CD4-positive, CD25-positive, alpha-beta regulatory T cell (primary cell): ENCODE data around the gene ZBTB40. TPM values are rescaled to one million over a fixed set of nuclear protein-coding genes. Genes with fewer than 3 reads are reported as not detected.
A peak's percentile ranks its signal among the peaks of the same experiment; 100 is the strongest.

Experiments used
- ATAC-seq, 2 donors: fragments of 150-1000 bp; cut with Tn5 transposase; one replicate each; pipeline ENCODE4 v1.10.0; 2021; ENCODE audit warnings: low read depth in 2 of 2, moderate number of reproducible peaks in 2 of 2, moderate library complexity in 1 of 2
- DNase-seq, 3 donors: peaks; one replicate each; pipeline versions ENCODE4 v3.0.0 to v3.0.0-alpha.2; 2012 to 2022; ENCODE audit warnings: mixed read lengths in 1 of 3
- H3K27ac ChIP-seq: one replicate; pipeline ENCODE4 v1.7.0; 2013; ENCODE audit warnings: mild to moderate bottlenecking, low read length; ENCODE audit not compliant: insufficient read depth, poor library complexity, severe bottlenecking
- H3K27me3 ChIP-seq: one replicate; pipeline ENCODE4 v1.7.0; 2013; ENCODE audit warnings: low read length; ENCODE audit not compliant: control insufficient read depth, insufficient read depth
- H3K36me3 ChIP-seq: one replicate; pipeline ENCODE4 v1.7.0; 2013; ENCODE audit warnings: mild to moderate bottlenecking, low read length, moderate library complexity; ENCODE audit not compliant: control insufficient read depth, insufficient read depth
- H3K4me1 ChIP-seq: 2 replicates; pipeline ENCODE4 v1.7.0; 2013; ENCODE audit warnings: mild to moderate bottlenecking, low read length; ENCODE audit not compliant: insufficient read depth, control insufficient read depth, poor library complexity, severe bottlenecking
- H3K4me3 ChIP-seq: one replicate; pipeline ENCODE4 v1.7.0; 2013; ENCODE audit warnings: low read depth, mild to moderate bottlenecking, low read length, moderate library complexity
- H3K9me3 ChIP-seq, 2 experiments: 1 replicate in 1 of 2; 2 replicates in 1 of 2; pipeline ENCODE4 v1.7.0; 2013; ENCODE audit warnings: low read length in 2 of 2, mild to moderate bottlenecking in 1 of 2, moderate library complexity in 1 of 2; ENCODE audit not compliant: control insufficient read depth in 2 of 2
- H3K27ac Mint-ChIP-seq, 3 donors: one replicate each; pipeline ENCODE4 v1.8.0; 2020 to 2022; ENCODE audit warnings: mild to moderate bottlenecking in 3 of 3, mixed read lengths in 3 of 3, moderate library complexity in 2 of 3
- H3K27me3 Mint-ChIP-seq: one replicate; pipeline ENCODE4 v1.8.0; 2022; ENCODE audit warnings: mild to moderate bottlenecking, mixed read lengths
- H3K36me3 Mint-ChIP-seq: one replicate; pipeline ENCODE4 v1.8.0; 2020; ENCODE audit warnings: mixed read lengths
- H3K4me1 Mint-ChIP-seq, 4 donors: one replicate each; pipeline ENCODE4 v1.8.0; 2020 to 2022; ENCODE audit warnings: mixed read lengths in 4 of 4, mild to moderate bottlenecking in 1 of 4
- H3K4me3 Mint-ChIP-seq, 4 donors: one replicate each; pipeline ENCODE4 v1.8.0; 2020 to 2022; ENCODE audit warnings: mild to moderate bottlenecking in 4 of 4, mixed read lengths in 4 of 4, moderate library complexity in 3 of 4
- H3K9me3 Mint-ChIP-seq, 7 donors: one replicate each; pipeline ENCODE4 v1.8.0; 2020 to 2022; ENCODE audit warnings: mixed read lengths in 7 of 7, mild to moderate bottlenecking in 3 of 7, moderate library complexity in 2 of 7
- polyA plus RNA-seq, 4 donors: library from polyadenylated mRNA; unstranded; fragments of 300-500 nt; fragmentation: Illumina TruSeq; gene quantifications; one replicate each; pipeline ENCODE4 v1.2.3, GENCODE V29; 2021
- total RNA-seq: library from RNA; stranded (reverse); gene quantifications from one replicate; pipeline ENCODE4 v1.2.3, GENCODE V29; 2022

The ZBTB40 gene
- total and polyA plus RNA-seq, 5 donors from 2014 or later: 2.9 to 45.4 (median 3.8) TPM

DNA sequence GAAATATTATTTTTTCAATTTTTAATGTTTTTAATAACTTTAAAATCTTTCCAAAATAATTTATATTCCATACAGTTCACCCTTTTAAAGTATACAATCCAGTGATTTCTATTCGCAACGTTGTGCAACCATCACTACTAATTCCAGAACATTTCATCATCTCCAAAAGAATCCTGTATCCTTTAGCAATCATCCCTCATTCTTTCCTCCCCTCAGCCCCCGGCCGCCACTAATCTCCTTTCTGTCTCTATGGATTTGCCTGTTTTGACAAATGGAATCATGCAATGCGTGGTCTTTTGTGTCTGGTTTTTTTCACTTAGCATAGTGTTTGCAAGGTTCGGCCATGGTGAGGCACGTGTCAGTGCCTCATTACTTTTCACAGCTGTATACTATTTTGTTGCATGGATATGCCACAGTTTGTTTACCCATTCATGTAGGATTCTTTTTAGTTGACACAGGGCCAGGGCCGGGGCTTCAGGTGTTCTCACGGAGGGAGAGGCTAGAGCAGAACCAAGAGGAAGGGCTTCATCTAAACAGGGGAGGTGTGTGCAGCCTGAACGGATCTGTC lies 40.6 kb upstream of the ZBTB40 start:
- Histone ChIP-seq H3K36me3 (no peaks in the 10 kb centered on the region), H3K27ac (no peak overlapping the region), H3K9me3 (no peaks in the 10 kb centered on the region), H3K27me3 (no peaks in the 10 kb centered on the region), H3K4me1 (no peaks in the 10 kb centered on the region), H3K4me3 (no peak overlapping the region)
- Mint-ChIP-seq H3K36me3 (no peaks in the 10 kb centered on the region), H3K4me3 (no peak overlapping the region), H3K27ac (no peak overlapping the region), H3K4me1 (no peaks in the 10 kb centered on the region), H3K9me3 (peaks cover 0 to 4% (median 0%) of the 10 kb centered on the region in 7 donors), H3K27me3 (no peaks in the 10 kb centered on the region)
- ATAC-seq (no peak), DNase-seq (no peak)

DNA sequence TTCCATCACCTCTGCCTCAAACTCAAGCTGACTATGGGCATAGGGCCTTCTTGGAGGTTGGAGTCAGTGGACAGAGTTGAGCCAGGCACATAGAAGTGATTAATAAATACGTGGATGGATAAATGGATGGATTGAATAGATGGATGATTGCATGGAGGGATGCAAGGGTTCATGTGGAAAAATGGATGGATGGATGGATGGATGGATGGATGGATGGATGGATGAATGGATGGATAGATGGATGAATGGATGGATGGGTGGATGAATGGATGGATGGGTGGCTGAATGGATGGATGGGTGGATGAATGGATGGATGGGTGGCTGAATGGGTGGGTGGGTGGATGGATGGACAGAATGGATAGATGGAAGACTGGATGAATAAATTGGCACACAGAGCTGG lies 40.1 kb upstream of the ZBTB40 start:
- H3K27me3 Mint-ChIP-seq: no peaks in the 10 kb centered on the region
- Histone ChIP-seq H3K27me3 (no peaks in the 10 kb centered on the region), H3K9me3 (no peaks in the 10 kb centered on the region), H3K4me3 (no peak overlapping the region), H3K4me1 (peaks cover 3% of the 10 kb centered on the region), H3K36me3 (no peaks in the 10 kb centered on the region), H3K27ac (no peak overlapping the region)
- H3K36me3 Mint-ChIP-seq: no peaks in the 10 kb centered on the region
- DNase-seq (no peak), ATAC-seq (no peak)
- H3K4me3 Mint-ChIP-seq: no peak overlapping the region
- no peaks in the 10 kb centered on the region for H3K4me1 Mint-ChIP-seq
- no peak overlapping the region for H3K27ac Mint-ChIP-seq
- H3K9me3 Mint-ChIP-seq: peaks cover 0 to 4% (median 0%) of the 10 kb centered on the region in 7 donors

DNA sequence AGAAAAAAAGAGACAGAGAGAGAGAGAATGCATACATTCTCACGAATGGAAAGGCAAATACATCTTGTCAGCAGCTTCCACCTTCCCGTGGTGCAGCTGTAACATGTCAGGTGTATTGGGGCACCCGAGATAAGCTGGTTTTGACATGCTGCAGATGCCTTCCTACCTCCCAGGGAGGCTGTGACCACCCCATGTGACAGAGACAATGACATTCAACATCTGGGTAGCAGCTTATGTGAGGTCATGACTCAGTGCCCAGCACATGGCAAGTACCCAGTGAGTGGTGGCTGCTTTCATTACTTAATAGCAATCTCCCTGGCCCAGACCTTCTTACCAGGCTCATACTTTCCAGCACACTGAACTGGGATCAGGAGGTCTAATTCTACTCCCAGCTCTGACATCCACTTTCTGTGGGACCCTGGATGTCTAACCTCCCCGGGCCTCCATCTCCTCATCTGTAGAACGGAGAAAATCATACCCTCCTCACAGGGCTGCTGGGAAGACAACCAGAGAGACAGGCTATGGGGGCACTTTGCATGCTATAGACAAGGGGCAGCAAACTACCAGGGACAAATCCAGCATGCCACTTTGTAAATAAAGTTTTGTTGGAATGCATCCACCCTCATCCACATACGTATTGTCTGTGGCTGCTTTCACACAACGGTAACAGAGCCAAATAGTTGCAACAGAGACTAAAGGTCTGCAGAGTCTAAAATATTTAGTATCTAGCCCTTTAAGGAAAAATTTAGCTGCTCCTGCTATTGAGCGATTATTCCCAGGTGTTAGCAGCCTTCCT lies 38.5 kb upstream of the ZBTB40 start:
- H3K9me3 ChIP-seq: no peaks in the 10 kb centered on the region
- H3K27ac Mint-ChIP-seq: no peak overlapping the region
- no peaks in the 10 kb centered on the region for H3K36me3 ChIP-seq
- peaks cover 0 to 4% (median 0%) of the 10 kb centered on the region in 7 donors for H3K9me3 Mint-ChIP-seq
- no peak overlapping the region for H3K4me3 Mint-ChIP-seq
- H3K36me3 Mint-ChIP-seq: no peaks in the 10 kb centered on the region
- DNase-seq (no peak), ATAC-seq (no peak)
- peaks cover 9% of the 10 kb centered on the region for H3K27me3 Mint-ChIP-seq
- H3K4me3 ChIP-seq: no peak overlapping the region
- H3K4me1 ChIP-seq: peaks cover 5% of the 10 kb centered on the region
- H3K27me3 ChIP-seq: peaks cover 6% of the 10 kb centered on the region
- no peaks in the 10 kb centered on the region for H3K4me1 Mint-ChIP-seq
- no peak overlapping the region for H3K27ac ChIP-seq

DNA sequence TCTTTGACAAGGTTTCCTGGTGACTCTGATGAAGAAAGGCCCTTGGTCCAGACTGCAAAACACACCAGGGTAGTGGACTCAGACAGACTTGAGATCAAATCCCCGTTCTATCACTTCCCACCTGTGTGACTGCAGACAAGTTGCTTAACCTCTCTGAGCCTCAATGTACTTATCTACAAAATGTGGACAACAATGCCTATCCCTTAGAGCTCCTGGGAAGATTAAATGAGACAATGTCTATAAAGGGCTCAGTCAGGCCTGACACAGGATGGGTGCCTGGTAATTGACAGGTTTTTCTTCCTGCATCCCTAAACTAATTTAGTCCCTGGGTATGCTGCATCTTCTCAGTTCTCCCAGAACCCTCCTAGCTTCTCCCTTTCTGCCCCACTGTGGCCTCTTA lies 37.9 kb upstream of the ZBTB40 start:
- Histone ChIP-seq H3K27ac (no peak overlapping the region), H3K9me3 (no peaks in the 10 kb centered on the region), H3K36me3 (no peaks in the 10 kb centered on the region), H3K4me1 (peaks cover 5% of the 10 kb centered on the region), H3K4me3 (no peak overlapping the region), H3K27me3 (peaks cover 11% of the 10 kb centered on the region)
- ATAC-seq: no peak
- no peak for DNase-seq
- Mint-ChIP-seq H3K4me1 (no peaks in the 10 kb centered on the region), H3K27ac (no peak overlapping the region), H3K36me3 (no peaks in the 10 kb centered on the region), H3K4me3 (no peak overlapping the region), H3K9me3 (peaks cover 0 to 4% (median 0%) of the 10 kb centered on the region in 7 donors), H3K27me3 (peaks cover 12% of the 10 kb centered on the region)

DNA sequence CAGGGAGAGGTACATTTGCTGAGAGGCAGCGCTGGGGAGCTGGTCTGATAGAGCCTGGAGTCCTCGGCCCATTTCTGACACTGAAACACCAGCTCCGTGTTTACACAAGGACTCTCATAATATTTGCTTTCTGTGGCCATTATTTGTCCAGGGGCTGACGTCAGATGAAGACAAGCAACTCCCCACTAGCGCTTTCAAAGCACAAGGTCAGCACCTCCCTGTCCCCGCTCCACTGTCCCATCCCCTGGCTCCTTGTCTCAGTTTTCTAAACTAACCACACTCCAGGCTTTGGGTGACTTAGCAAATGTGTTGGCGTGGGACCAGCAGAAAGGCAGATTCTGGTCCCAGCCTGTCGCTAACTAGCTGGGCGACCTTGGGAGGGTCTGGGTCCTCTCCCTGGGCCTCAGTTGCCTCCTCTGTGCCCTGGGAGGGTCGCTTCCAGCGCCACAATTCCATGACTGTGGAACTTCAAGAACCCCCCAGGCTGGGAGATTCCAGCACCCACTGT lies 37.4 kb upstream of the ZBTB40 start:
- H3K4me3 Mint-ChIP-seq: no peak overlapping the region
- Histone ChIP-seq H3K27me3 (peaks cover 14% of the 10 kb centered on the region), H3K4me3 (no peak overlapping the region), H3K4me1 (peaks cover 5% of the 10 kb centered on the region), H3K9me3 (no peaks in the 10 kb centered on the region), H3K27ac (no peak overlapping the region), H3K36me3 (no peaks in the 10 kb centered on the region)
- H3K27ac Mint-ChIP-seq: no peak overlapping the region
- no peak for DNase-seq
- peaks cover 0 to 4% (median 0%) of the 10 kb centered on the region in 7 donors for H3K9me3 Mint-ChIP-seq
- H3K36me3 Mint-ChIP-seq: no peaks in the 10 kb centered on the region
- ATAC-seq: no peak
- peaks cover 16% of the 10 kb centered on the region for H3K27me3 Mint-ChIP-seq
- peaks cover 0 to 2% (median 0%) of the 10 kb centered on the region in 4 donors for H3K4me1 Mint-ChIP-seq

DNA sequence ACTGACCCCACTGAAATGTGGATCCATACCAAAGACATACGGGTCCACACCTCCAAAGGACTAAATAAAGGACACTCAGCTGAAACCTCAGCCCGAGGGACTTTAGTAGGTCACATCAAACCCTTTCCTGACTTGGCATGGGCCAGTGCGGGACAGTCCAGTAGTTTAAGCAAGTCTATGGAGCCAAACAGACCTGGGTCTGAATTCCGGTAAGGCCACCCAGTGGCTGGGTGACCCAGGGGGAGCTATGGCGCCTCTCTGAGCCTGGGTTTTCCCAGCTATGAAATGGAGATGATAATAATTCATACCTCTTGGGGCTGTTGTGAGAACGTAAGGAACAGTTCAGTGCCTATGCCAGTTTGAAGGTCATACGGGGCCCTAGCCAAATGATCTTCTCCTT lies 36.2 kb upstream of the ZBTB40 start:
- H3K4me1 Mint-ChIP-seq: peaks cover 0 to 2% (median 0%) of the 10 kb centered on the region in 4 donors
- no peak overlapping the region for H3K4me3 Mint-ChIP-seq
- no peak overlapping the region for H3K27ac ChIP-seq
- no peak overlapping the region for H3K27ac Mint-ChIP-seq
- H3K4me1 ChIP-seq: peaks cover 5% of the 10 kb centered on the region
- DNase-seq (no peak), ATAC-seq (no peak)
- no peaks in the 10 kb centered on the region for H3K36me3 Mint-ChIP-seq
- peaks cover 16% of the 10 kb centered on the region for H3K27me3 Mint-ChIP-seq
- peaks cover 0 to 4% (median 0%) of the 10 kb centered on the region in 7 donors for H3K9me3 Mint-ChIP-seq
- peaks cover 17% of the 10 kb centered on the region for H3K27me3 ChIP-seq
- no peaks in the 10 kb centered on the region for H3K9me3 ChIP-seq
- H3K36me3 ChIP-seq: no peaks in the 10 kb centered on the region
- H3K4me3 ChIP-seq: no peak overlapping the region

DNA sequence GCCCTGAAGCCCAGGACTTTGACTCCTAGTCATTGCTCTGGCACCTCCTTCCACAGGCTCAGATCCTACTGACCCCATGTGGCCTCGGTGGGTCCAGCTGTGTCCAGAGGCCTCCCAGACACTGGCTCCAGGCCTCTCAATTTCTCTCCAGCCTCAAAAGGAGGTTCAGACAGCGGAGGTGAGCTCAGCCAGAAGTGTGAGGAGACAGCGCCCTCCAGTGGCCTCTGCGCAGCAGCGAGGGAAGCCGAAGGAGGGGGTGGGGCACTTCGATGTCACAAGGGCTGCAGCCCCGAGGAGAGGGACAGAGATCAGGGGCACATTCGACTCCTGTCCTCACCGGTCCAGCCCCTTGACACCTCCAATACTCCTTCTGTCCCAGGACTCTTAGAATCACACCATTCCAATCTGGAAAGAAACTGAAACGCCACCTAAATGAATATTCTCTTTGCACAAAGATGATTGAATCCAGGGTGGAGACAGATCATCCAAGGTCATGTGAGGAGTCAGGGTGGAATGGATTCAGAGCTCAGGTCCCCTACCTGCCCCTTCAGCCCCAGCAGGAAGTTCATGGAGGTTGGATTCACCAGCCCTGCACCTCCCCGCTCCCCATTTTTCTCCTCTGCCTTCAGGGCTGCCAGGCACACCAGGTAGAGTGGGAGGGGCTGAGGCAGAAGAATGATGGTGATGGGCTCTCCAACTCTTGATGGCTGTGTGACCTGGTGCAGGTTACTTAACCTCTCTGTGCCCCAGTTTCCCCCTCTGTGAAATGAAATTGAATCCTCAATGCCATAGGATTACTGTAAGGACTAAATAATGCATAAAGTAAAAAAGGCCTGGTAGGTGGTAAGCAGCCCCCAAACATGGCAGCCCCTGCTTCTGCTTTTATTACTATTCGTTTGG lies 34.8 kb upstream of the ZBTB40 start:
- peaks cover 19% of the 10 kb centered on the region for H3K27me3 ChIP-seq
- Mint-ChIP-seq H3K4me1 (peaks cover 0 to 2% (median 0%) of the 10 kb centered on the region in 4 donors), H3K36me3 (no peaks in the 10 kb centered on the region), H3K27ac (no peak overlapping the region), H3K4me3 (no peak overlapping the region), H3K27me3 (peaks cover 23% of the 10 kb centered on the region), H3K9me3 (peaks cover 0 to 2% (median 0%) of the 10 kb centered on the region in 7 donors)
- H3K9me3 ChIP-seq: no peaks in the 10 kb centered on the region
- H3K27ac ChIP-seq: no peak overlapping the region
- no peaks in the 10 kb centered on the region for H3K36me3 ChIP-seq
- H3K4me3 ChIP-seq: no peak overlapping the region
- ATAC-seq (peak in 1 of 2 donors; percentile 62), DNase-seq (peak; percentile 26 to 70 (median 48))
- H3K4me1 ChIP-seq: peaks cover 5% of the 10 kb centered on the region
